GM23338 (cell line): ENCODE measurements around the gene ZBTB25. TPM values are rescaled to one million over a fixed set of nuclear protein-coding genes. Genes with fewer than 3 reads are reported as not detected.

Experiments used
- ATAC-seq: fragments of 200-7000 bp; cut with Tn5 transposase; 3 replicates; pipeline ENCODE4 v1.9.1; 2020
- DNase-seq: peaks from one replicate; pipeline ENCODE4 v3.0.0-alpha.2; 2015; ENCODE audit warnings: low spot score
- H2AFZ ChIP-seq: fragments of 200-600 bp; sonication (generic); 2 replicates; pipeline ENCODE4 v1.8.0; 2016; ENCODE audit warnings: antibody characterized with exemption, mild to moderate bottlenecking, moderate library complexity
- H3F3A ChIP-seq: fragments of 200-600 bp; sonication (generic); replicated peaks from 2 replicates; pipeline ENCODE4 v1.8.0; 2017; ENCODE audit warnings: antibody characterized with exemption, mixed run types, low read depth
- H3K27ac ChIP-seq: fragments of 200-600 bp; sonication (generic); 2 replicates; pipeline ENCODE4 v1.6.1; 2016; ENCODE audit warnings: low read depth
- H3K27me3 ChIP-seq: fragments of 200-600 bp; sonication (generic); 2 replicates; pipeline ENCODE4 v1.8.0; 2016; ENCODE audit warnings: mild to moderate bottlenecking, mixed run types, moderate library complexity; ENCODE audit not compliant: insufficient read depth
- H3K36me3 ChIP-seq: fragments of 200-600 bp; sonication (generic); 2 replicates; pipeline ENCODE4 v1.8.0; 2016; ENCODE audit warnings: mild to moderate bottlenecking; ENCODE audit not compliant: insufficient read depth
- H3K4me1 ChIP-seq: fragments of 200-600 bp; sonication (generic); 2 replicates; pipeline ENCODE4 v1.8.0; 2016; ENCODE audit warnings: mild to moderate bottlenecking, moderate library complexity; ENCODE audit not compliant: insufficient read depth
- H3K4me2 ChIP-seq: fragments of 200-600 bp; sonication (generic); 2 replicates; pipeline ENCODE4 v1.7.1; 2017; ENCODE audit warnings: mixed run types
- H3K4me3 ChIP-seq: fragments of 200-600 bp; sonication (generic); 2 replicates; pipeline ENCODE4 v1.6.1; 2016; ENCODE audit warnings: mixed run types
- H3K79me2 ChIP-seq: fragments of 200-600 bp; sonication (generic); replicated peaks from 2 replicates; pipeline ENCODE4 v1.8.0; 2017; ENCODE audit warnings: mild to moderate bottlenecking; ENCODE audit not compliant: insufficient read depth
- H3K9me2 ChIP-seq: fragments of 200-600 bp; sonication (generic); 2 replicates; pipeline ENCODE4 v1.8.0; 2017; ENCODE audit not compliant: insufficient read depth
- H4K20me1 ChIP-seq: fragments of 200-600 bp; sonication (generic); replicated peaks from 2 replicates; pipeline ENCODE4 v1.8.0; 2017; ENCODE audit warnings: mild to moderate bottlenecking; ENCODE audit not compliant: insufficient read depth
- H3K27ac Mint-ChIP-seq: 2 replicates; pipeline ENCODE4 v1.8.0; 2020; ENCODE audit warnings: inconsistent platforms, mild to moderate bottlenecking, moderate library complexity, mixed read lengths
- H3K27me3 Mint-ChIP-seq: 3 replicates; pipeline ENCODE4 v1.8.0; 2022; ENCODE audit warnings: low read depth, mild to moderate bottlenecking, moderate library complexity, mixed read lengths, inconsistent platforms; ENCODE audit not compliant: insufficient read depth, poor library complexity
- H3K36me3 Mint-ChIP-seq: 3 replicates; pipeline ENCODE4 v1.8.0; 2021; ENCODE audit warnings: low read depth, mild to moderate bottlenecking, inconsistent platforms, moderate library complexity, mixed read lengths
- H3K4me1 Mint-ChIP-seq: 3 replicates; pipeline ENCODE4 v1.8.0; 2020; ENCODE audit warnings: mild to moderate bottlenecking, inconsistent platforms, mixed read lengths
- H3K4me3 Mint-ChIP-seq: 3 replicates; pipeline ENCODE4 v1.8.0; 2021; ENCODE audit warnings: moderate library complexity, mild to moderate bottlenecking, inconsistent platforms, mixed read lengths
- H3K9me3 Mint-ChIP-seq: 3 replicates; pipeline ENCODE4 v1.8.0; 2020; ENCODE audit warnings: moderate library complexity, mild to moderate bottlenecking, inconsistent platforms, mixed read lengths
- CREB1 ChIP-seq: fragments of 250-450 bp; sonication (Bioruptor Pico); IDR thresholded peaks from 2 replicates; pipeline ENCODE4 v1.5.0; 2020; ENCODE audit warnings: low read depth, mild to moderate bottlenecking, moderate library complexity
- ETS1 ChIP-seq: IDR thresholded peaks from 2 replicates; pipeline ENCODE4 v1.6.1; 2016; ENCODE audit warnings: antibody characterized with exemption
- EZH2 ChIP-seq: fragments of 200-600 bp; sonication (generic); IDR thresholded peaks from one replicate; pipeline ENCODE4 v1.8.0; 2017; ENCODE audit warnings: antibody characterized with exemption, mild to moderate bottlenecking, low read depth; ENCODE audit not compliant: unreplicated experiment
- EZH2phosphoT487 ChIP-seq: fragments of 200-600 bp; sonication (generic); IDR thresholded peaks from one replicate; pipeline ENCODE4 v1.8.1; 2018; ENCODE audit warnings: antibody characterized with exemption; ENCODE audit not compliant: unreplicated experiment
- JUNB ChIP-seq: IDR thresholded peaks from one replicate; pipeline ENCODE4 v1.6.1; 2016; ENCODE audit warnings: antibody characterized with exemption; ENCODE audit not compliant: unreplicated experiment
- NANOG ChIP-seq: IDR thresholded peaks from 2 replicates; pipeline ENCODE4 v1.6.1; 2016; ENCODE audit warnings: antibody characterized with exemption, borderline replicate concordance
- POLR2AphosphoS5 ChIP-seq: IDR thresholded peaks from 2 replicates; pipeline ENCODE4 v1.6.1; 2016; ENCODE audit warnings: antibody characterized with exemption, low read depth
- STAT1 ChIP-seq: IDR thresholded peaks from one replicate; pipeline ENCODE4 v1.6.1; 2016; ENCODE audit warnings: antibody characterized with exemption; ENCODE audit not compliant: unreplicated experiment
- ZNF331 ChIP-seq: fragments of 250-450 bp; sonication (Bioruptor Pico); IDR thresholded peaks from 2 replicates; pipeline ENCODE4 v1.5.0; 2020; ENCODE audit warnings: low read depth, mild to moderate bottlenecking, moderate library complexity
- ZNF462 ChIP-seq: fragments of 250-450 bp; sonication (Bioruptor Pico); IDR thresholded peaks from 2 replicates; pipeline ENCODE4 v1.5.0; 2020; ENCODE audit warnings: mild to moderate bottlenecking, moderate library complexity
- polyA plus RNA-seq: library from polyadenylated mRNA; unstranded; fragments of >200 nt; fragmentation: Nextera tagmentation; extraction: Ambion mirVana; gene quantifications from 2 replicates; pipeline ENCODE4 v1.2.1, GENCODE V29; 2016
- total RNA-seq: library from RNA; depleted of rRNA; stranded (reverse); fragments of >200 nt; shearing (Covaris generic); gene quantifications from 2 replicates; pipeline ENCODE4 v1.2.3, GENCODE V29; 2014
- TF ChIP-seq, protein P1 (sequence below): IDR thresholded peaks from one replicate; pipeline ENCODE4 v1.6.1; 2018; ENCODE audit warnings: antibody characterized with exemption; ENCODE audit not compliant: unreplicated experiment
- TF ChIP-seq, protein P2 (sequence below), 2 experiments: fragments of 200-600 bp in 1 of 2; sonication (generic) in 1 of 2; conservative IDR thresholded peaks; 2 replicates each; pipeline versions ENCODE4 v1.5.1 to v1.6.1; 2016 to 2017; ENCODE audit warnings: antibody characterized with exemption in 2 of 2, low read depth in 2 of 2, mild to moderate bottlenecking in 2 of 2, moderate library complexity in 1 of 2

The ZBTB25 gene
- total and polyA plus RNA-seq, 2 experiments from 2014 or later, result 5.8 to 8.0 TPM

- Mint-ChIP-seq H3K36me3 (no peaks in the 10 kb centered on the region), H3K27ac (no peak overlapping the region), H3K9me3 (no peaks in the 10 kb centered on the region), H3K4me3 (no peak overlapping the region), H3K27me3 (no peaks in the 10 kb centered on the region), H3K4me1 (peaks cover 14% of the 10 kb centered on the region; the same call in 2 of the 3 replicates)
- no peaks in the 10 kb centered on the region for H3F3A ChIP-seq
- ATAC-seq (no peak), DNase-seq (no peak)
- H3K27ac ChIP-seq, result no peak overlapping the region
- no peaks in the 10 kb centered on the region for H3K27me3 ChIP-seq
- no peaks in the 10 kb centered on the region for H3K79me2 ChIP-seq
- no peaks in the 10 kb centered on the region for H3K36me3 ChIP-seq
- H3K4me1 ChIP-seq, result no peaks in the 10 kb centered on the region
- no peak overlapping the region for H3K4me3 ChIP-seq
- H2AFZ ChIP-seq, result no peak overlapping the region
- no peaks in the 10 kb centered on the region for H3K9me2 ChIP-seq
- no peaks in the 10 kb centered on the region; the same call in 1 of the 2 replicates for H4K20me1 ChIP-seq
- TF ChIP-seq STAT1, result no peak
- TF ChIP-seq, protein P1, sequence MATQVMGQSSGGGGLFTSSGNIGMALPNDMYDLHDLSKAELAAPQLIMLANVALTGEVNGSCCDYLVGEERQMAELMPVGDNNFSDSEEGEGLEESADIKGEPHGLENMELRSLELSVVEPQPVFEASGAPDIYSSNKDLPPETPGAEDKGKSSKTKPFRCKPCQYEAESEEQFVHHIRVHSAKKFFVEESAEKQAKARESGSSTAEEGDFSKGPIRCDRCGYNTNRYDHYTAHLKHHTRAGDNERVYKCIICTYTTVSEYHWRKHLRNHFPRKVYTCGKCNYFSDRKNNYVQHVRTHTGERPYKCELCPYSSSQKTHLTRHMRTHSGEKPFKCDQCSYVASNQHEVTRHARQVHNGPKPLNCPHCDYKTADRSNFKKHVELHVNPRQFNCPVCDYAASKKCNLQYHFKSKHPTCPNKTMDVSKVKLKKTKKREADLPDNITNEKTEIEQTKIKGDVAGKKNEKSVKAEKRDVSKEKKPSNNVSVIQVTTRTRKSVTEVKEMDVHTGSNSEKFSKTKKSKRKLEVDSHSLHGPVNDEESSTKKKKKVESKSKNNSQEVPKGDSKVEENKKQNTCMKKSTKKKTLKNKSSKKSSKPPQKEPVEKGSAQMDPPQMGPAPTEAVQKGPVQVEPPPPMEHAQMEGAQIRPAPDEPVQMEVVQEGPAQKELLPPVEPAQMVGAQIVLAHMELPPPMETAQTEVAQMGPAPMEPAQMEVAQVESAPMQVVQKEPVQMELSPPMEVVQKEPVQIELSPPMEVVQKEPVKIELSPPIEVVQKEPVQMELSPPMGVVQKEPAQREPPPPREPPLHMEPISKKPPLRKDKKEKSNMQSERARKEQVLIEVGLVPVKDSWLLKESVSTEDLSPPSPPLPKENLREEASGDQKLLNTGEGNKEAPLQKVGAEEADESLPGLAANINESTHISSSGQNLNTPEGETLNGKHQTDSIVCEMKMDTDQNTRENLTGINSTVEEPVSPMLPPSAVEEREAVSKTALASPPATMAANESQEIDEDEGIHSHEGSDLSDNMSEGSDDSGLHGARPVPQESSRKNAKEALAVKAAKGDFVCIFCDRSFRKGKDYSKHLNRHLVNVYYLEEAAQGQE, result no peak
- no peak for TF ChIP-seq POLR2AphosphoS5
- no peak for TF ChIP-seq EZH2phosphoT487
- TF ChIP-seq, protein P2, sequence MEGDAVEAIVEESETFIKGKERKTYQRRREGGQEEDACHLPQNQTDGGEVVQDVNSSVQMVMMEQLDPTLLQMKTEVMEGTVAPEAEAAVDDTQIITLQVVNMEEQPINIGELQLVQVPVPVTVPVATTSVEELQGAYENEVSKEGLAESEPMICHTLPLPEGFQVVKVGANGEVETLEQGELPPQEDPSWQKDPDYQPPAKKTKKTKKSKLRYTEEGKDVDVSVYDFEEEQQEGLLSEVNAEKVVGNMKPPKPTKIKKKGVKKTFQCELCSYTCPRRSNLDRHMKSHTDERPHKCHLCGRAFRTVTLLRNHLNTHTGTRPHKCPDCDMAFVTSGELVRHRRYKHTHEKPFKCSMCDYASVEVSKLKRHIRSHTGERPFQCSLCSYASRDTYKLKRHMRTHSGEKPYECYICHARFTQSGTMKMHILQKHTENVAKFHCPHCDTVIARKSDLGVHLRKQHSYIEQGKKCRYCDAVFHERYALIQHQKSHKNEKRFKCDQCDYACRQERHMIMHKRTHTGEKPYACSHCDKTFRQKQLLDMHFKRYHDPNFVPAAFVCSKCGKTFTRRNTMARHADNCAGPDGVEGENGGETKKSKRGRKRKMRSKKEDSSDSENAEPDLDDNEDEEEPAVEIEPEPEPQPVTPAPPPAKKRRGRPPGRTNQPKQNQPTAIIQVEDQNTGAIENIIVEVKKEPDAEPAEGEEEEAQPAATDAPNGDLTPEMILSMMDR (conservative IDR thresholded peaks at IDR 0.05; ENCODE audit: low read depth in 2 of 2), result no peak
- no peak for TF ChIP-seq ETS1
- no peak for TF ChIP-seq EZH2
- no peak for TF ChIP-seq ZNF462 (CRISPR knock-in tag)
- TF ChIP-seq ZNF331 (CRISPR knock-in tag), result no peak
- no peak for TF ChIP-seq CREB1
- TF ChIP-seq NANOG, result no peak
- TF ChIP-seq JUNB, result no peak
- no peak overlapping the region for H3K4me2 ChIP-seq
These were observed 27.2 kb downstream of the ZBTB25 start for GRCh38 chr14:64476438-64476837.
